Stromal cell of bone marrow (primary cell): ENCODE measurements around the gene NUMB.

ENCODE experiments used
- DNase-seq: peaks from one replicate; pipeline ENCODE4 v3.0.0-alpha.2; 2012; ENCODE audit warnings: low read depth

Gene NUMB

GRCh38 chr14:73261075-73261474, 197.3 kb downstream of the NUMB start:
- DNase-seq: no peak

GRCh38 chr14:73260574-73260973, 197.8 kb downstream of the NUMB start:
- DNase-seq: no peak

- no peak for DNase-seq
Observed at GRCh38 chr14:73259837-73260236, 198.5 kb downstream of the NUMB start.

GRCh38 chr14:73258845-73259611, 199.3 kb downstream of the NUMB start:
- DNase-seq: no peak

GRCh38 chr14:73258076-73258475, 200.3 kb downstream of the NUMB start:
- no peak for DNase-seq

GRCh38 chr14:73255693-73256225, 202.6 kb downstream of the NUMB start:
- DNase-seq: no peak

- DNase-seq: no peak
Observed at GRCh38 chr14:73255005-73255400, 203.3 kb downstream of the NUMB start.

- DNase-seq: no peak
Observed at GRCh38 chr14:73254247-73255004, 203.9 kb downstream of the NUMB start.

GRCh38 chr14:73253721-73254120, 204.6 kb downstream of the NUMB start:
- no peak for DNase-seq

- DNase-seq: no peak
Observed at GRCh38 chr14:73253323-73253610, 205.1 kb downstream of the NUMB start.

GRCh38 chr14:73252491-73253322, 205.6 kb downstream of the NUMB start:
- no peak for DNase-seq

- no peak for DNase-seq
Observed at GRCh38 chr14:73251516-73252215, 206.7 kb downstream of the NUMB start.

- DNase-seq: no peak
Observed at GRCh38 chr14:73250781-73251500, 207.4 kb downstream of the NUMB start.

GRCh38 chr14:73250317-73250713, 208.0 kb downstream of the NUMB start:
- DNase-seq: no peak

GRCh38 chr14:73249564-73250316, 208.6 kb downstream of the NUMB start:
- DNase-seq: no peak

- DNase-seq: no peak
Observed at GRCh38 chr14:73249108-73249507, 209.2 kb downstream of the NUMB start.

- DNase-seq: no peak
Observed at GRCh38 chr14:73248108-73248868, 210.1 kb downstream of the NUMB start.

GRCh38 chr14:73246387-73247150, 211.8 kb downstream of the NUMB start:
- no peak for DNase-seq
